Measurements from ENCODE around the gene ATF6.

GRCh38 chr1:161827786-161828185 lies 61.7 kb downstream of the ATF6 start:
- TF ChIP-seq POLR2AphosphoS5 (IDR thresholded peaks at IDR 0.05; ENCODE audit: low read depth, low read length) (no peak), CTCF (IDR thresholded peaks at IDR 0.05) (no peak), REST (IDR thresholded peaks at IDR 0.05; ENCODE audit: insufficient read depth in 1 of 2, low read depth in 2 of 2, low read length in 1 of 2) (no peak), TCF7L2 (IDR thresholded peaks at IDR 0.05; ENCODE audit: low read depth, low read length) (no peak), SIN3A (IDR thresholded peaks at IDR 0.05; ENCODE audit: borderline replicate concordance, insufficient read depth, low read depth, low read length) (no peak)

All from Panc1 (cell line).